GM19455 (cell line): ENCODE results near the gene ARPC1A.
"Not testable (repeated sequence)": the region's sequence is repeated elsewhere in the genome, so short reads cannot be mapped to it uniquely, and the experiment has no call there.

ENCODE experiments used
- ATAC-seq: cut with Tn5 transposase; IDR thresholded peaks from one replicate; pipeline ENCODE4 v1.9.1; 2021; ENCODE audit not compliant: unreplicated experiment

Gene ARPC1A

DNA sequence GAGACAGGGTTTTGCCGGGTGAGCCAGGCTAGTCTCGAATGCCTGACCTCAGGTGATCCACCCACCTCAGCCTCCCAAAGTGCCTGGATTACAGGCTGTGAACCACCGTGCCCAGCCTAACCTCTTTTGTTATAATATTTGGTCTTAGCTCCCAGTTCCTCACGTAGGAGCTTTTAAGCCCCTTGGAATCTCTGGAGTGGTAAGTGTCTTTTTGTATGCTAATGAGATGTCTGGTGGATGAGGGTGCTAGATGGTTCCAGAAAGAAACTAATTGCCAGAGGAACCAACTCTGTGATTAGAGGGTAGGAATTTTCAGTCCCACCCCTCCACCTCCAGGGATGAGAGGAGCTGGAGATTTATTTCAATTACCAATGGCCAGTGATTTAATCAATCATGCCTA lies 5.3 kb upstream of the ARPC1A start:
- no peak for ATAC-seq

- ATAC-seq = not testable (repeated sequence)
Measured at GRCh38 chr7:99322659-99323058, 3.0 kb upstream of the ARPC1A start.

DNA sequence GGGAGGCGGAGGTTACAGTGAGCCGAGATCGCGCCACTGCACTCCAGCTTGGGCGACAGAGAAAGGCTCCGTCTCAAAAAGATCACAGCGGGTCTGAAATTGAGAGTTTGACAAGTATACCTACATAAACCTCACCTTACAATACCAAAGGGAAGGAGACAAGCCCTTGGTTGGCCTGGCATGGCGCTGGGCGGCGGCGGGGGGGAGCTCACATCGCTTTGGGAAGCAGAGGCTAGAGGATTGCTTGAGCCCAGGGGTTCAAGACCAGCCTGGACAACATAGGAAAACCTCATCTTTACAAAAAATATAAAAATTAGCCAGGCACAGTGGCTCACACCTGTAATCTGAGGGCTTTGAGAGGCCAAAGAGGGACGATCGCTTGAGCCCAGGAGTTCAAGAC lies 1.1 kb upstream of the ARPC1A start:
- no peak for ATAC-seq

DNA sequence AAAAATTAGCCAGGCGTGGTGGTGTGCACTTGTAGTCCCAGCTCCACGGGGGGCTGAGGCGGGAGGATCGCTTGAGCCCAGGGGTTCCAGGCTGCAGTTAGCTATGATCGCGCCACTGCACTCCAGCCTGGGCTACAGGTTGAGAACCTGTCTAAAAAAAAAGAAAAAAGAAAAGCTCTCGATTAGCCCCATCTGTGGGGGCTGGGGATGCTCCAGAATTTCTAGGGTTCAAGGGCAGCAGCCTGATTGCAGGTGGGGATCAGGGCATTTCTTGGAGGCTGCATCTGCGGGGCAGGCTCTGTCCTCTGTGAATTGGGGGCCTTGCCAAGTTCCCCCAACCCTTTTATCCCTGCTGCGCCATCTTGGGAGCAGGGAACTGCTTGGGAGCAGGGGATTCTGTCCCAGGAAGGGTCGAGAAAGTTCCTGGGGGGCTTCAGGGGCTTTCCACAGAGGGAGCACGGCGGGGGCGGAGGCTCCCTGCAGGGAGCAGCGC lies 651 bp upstream of the ARPC1A start:
- no peak for ATAC-seq

DNA sequence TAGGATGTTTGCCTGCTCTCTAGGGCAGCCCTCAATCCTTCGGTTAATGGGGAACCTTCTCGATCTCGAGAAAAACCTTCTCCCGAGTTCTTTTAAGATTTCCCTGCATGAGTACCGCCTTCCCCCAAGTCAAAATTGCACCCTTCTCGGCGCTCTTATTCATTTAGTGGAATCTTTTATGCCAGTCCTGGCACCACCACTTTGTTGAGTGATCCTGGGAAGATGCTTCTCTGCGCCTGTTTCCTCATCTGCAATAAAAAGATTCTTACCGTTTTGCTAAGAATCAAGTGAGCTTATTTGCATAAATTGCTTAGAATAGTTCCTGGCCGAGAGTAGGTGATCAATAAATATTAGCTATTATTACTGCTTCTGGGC lies 697 bp downstream of the ARPC1A start:
- ATAC-seq = no peak

- not testable (repeated sequence) for ATAC-seq
Measured at GRCh38 chr7:99330314-99330961, 4.7 kb downstream of the ARPC1A start.

GRCh38 chr7:99331002-99331401 lies 5.3 kb downstream of the ARPC1A start:
- no peak for ATAC-seq

GRCh38 chr7:99339595-99339994 lies 13.9 kb downstream of the ARPC1A start:
- no peak for ATAC-seq

GRCh38 chr7:99340659-99341058 lies 15.0 kb downstream of the ARPC1A start:
- no peak for ATAC-seq

DNA sequence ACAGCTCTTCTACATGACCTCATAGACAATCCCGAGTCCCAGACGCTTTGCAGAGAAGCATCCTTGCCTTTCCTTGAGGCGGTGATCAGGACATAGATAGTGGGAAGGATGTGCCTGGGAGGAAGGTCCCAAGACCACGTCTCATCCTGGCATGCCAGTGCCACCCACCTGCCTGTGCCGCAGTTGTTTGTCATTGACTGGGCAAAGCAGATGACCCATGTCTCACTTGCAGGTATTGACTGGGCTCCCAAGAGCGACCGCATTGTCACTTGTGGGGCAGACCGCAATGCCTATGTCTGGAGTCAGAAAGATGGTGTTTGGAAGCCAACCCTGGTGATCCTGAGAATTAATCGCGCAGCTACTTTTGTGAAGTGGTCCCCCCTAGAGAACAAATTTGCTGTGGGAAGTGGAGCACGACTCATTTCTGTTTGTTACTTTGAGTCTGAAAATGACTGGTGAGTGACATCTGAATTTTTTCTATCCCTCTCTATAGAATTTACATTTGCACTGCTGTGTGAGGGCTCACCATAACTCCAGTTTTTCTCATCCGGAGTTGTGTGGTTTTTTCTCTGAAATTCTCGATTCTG lies 18.5 kb downstream of the ARPC1A start:
- ATAC-seq = no peak

DNA sequence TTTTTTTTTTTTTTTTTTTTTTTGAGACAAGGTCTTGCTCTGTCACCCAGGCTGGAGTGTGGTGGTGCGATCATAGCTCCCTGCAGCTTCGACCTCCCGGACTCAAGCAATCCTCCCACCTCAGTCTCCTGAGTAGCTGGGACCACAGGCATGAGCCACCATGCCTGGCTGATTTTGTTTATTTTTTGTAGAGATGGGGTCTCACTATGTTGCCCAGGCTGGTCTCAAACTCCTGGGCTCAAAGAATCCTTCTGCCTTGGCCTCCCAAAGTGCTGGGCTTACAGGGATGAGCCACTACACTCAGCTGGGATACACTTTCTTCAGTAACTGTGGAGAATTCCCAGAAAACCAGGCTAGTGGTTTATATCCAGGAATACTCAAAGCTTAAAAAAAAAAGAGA lies 24.9 kb downstream of the ARPC1A start:
- not testable (repeated sequence) for ATAC-seq

DNA sequence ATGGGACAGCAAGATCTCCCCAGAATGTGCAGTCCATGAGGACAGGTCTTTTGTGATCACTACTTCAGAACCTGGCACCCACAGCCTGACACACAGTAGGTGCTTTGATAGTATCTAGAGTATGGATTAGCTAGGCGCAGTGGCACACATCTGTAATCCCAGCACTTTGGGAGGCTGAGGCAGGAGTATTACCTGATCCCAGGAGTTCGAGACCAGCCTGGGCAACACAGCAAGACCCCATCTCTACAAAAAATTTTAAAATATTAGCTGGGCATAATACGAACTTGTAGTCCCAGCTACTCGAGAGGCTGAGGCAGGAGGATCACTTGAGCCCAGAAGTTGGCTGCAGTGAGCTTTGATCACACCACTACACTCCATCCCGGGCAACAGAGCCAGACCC lies 26.5 kb downstream of the ARPC1A start:
- ATAC-seq = no peak

GRCh38 chr7:99355098-99355497 lies 29.4 kb downstream of the ARPC1A start:
- no peak for ATAC-seq

DNA sequence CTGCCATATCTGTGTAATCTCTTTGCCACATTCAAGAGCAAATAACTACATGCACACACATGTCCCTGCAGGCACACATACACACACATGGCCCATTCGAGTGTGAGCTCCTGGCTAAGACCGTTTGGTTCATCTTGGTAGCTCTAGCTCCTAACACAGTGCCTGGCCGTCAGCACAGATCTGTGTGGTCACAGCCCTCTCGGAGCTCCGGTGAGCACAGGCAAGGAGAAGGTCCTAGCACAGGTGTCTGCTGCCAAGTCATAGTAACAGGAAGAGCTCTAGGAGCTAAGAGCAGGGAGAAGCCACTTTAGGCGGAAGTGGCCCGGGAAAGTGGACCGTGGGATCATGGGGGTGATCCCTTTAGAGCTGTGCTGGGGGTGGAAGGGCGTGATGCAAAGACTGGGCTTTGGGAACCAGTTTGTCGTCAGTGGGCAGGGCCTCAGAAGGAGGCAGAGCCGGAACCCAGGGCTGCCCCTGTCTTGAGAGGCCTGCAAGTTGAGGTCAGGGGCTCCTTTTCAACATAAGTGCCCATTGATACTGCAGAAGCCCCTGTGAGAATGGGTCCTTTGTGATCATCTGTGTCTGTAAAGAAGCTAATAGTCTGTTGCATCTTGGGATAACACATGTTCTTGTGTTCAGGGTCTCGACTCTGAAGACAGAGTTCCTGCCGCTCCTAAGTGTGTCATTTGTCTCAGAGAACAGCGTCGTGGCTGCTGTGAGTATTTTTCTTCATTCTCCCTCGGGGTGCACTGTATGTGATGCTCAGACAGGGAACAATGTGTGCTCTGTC lies 32.2 kb downstream of the ARPC1A start:
- no peak for ATAC-seq

DNA sequence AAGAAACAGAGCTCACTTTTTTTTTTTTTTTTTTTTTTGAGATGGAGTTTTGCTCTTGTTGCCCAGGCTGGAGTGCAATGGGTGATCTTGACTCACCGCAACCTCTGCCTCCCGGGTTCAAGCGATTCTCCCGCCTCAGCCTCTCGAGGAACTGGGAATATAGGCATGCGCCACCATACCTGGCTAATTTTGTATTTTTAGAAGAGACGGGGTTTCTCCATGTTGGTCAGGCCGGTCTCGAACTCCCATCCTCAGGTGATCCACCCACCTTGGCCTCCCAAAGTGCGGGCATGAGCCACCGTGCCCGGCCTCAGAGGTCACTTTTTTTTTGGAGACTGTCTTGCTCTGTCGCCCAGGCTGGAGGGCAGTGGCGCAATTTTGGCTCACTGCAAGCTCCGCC lies 32.8 kb downstream of the ARPC1A start:
- ATAC-seq = not testable (repeated sequence)

GRCh38 chr7:99359465-99360154 lies 33.9 kb downstream of the ARPC1A start:
- ATAC-seq = no peak

GRCh38 chr7:99362801-99363200 lies 37.1 kb downstream of the ARPC1A start:
- no peak for ATAC-seq

DNA sequence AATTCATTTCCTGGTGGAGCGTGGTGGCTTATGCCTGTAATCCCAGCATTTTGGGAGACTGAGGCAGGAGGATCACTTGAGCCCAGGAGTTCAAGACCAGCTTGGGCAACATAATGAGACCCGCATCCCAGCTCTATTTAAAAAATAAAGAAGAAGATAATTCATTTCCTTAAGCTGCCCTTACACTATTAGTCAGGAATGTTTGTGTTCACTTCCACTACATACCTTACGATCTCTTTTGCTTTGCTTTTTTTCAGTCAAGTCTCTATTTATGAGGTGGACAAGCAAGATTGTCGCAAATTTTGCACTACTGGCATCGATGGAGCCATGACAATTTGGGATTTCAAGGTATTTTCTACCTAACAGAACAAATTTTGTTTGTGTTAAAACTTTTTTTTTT lies 37.6 kb downstream of the ARPC1A start:
- ATAC-seq = no peak

DNA sequence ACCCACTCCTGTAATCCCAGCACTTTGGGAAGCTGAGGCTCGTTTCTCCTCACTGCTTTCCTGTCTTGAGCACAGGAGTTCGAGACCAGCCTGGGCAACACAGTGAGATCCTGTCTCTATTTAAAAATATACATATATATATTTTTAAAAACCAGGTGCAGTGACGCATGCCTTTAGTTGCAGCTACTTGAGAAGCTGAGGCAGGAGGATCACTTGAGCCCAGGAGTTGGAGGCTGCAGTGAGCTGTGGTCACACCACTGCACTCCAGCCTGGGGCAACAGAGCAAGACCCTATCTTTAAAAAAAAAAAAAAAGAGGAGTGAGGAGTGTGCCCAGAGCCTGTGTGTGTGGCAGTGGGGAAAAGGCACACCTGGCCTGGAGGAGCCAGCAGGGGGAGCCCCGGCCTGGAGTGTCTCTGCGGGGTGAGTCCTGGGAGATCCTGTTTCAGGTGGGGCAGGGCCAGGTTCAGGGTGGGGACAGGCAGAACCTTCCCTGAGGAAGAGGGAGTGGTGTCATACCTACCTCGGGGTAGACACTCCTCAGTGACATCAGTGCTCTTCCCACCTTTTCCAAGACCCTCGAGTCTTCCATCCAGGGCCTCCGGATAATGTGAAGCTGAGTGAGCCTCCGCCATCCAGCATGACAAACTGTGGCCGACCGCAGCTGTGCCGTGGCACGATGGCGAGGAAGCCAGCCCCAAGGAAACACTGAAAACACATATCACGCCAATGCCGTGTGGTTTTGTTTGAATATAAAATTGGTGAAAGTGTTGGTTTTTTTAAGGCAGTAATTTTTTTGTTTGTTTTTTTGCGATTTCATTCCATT lies 39.8 kb downstream of the ARPC1A start:
- no peak for ATAC-seq

- no peak for ATAC-seq
Measured at GRCh38 chr7:99366646-99367045, 40.9 kb downstream of the ARPC1A start.
